IPS-18c (cell line): ENCODE data around the gene NKIRAS2.

ENCODE experiments used
- H3K4me3 ChIP-seq: 2 replicates; pipeline ENCODE4 v1.7.0; 2013; ENCODE audit warnings: low read depth, mild to moderate bottlenecking, low read length, moderate library complexity; ENCODE audit not compliant: insufficient read depth
- H3K9me3 ChIP-seq: one replicate; pipeline ENCODE4 v1.6.1; 2013; ENCODE audit warnings: mild to moderate bottlenecking, low read length, moderate library complexity; ENCODE audit not compliant: control insufficient read depth, insufficient read depth

The NKIRAS2 gene

GRCh38 chr17:42065201-42065600, 45.3 kb downstream of the NKIRAS2 start:
- Histone ChIP-seq H3K9me3 (no peaks in the 10 kb centered on the region), H3K4me3 (no peak overlapping the region)

DNA sequence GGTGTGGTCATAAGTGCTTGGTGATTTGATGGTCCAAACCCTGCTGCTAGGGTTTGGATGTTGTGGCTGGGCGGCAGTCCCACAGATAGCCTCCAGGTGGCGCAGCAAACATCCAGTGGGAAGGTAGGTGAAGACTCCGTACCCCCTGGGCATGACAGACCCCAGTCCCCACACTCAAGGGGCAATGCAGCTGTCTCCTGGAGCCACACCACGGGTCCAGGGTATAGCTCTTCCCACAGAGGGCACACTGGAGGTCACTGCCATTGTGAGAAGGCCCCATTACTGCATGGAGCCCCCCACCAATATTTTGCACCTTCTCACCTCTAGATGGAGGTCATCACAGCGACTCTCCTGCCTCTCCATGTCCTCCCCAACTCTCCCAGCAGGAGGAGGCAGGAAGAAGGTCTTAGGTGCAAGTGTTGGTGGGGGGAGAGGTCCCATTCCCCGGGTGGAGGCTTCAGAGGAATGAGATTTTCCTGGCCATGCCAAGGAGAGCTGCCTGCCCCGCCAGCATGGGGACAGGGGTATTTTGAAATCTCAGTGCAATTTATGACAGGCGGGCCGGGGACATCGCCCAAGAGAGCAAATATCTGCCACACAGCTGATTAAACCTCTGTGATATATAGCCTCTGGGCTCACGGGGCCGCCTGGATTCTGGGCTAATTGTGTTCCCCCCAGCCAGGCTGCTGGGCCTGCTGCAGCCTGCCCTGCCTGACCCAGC, 47.6 kb downstream of the NKIRAS2 start:
- H3K9me3 ChIP-seq = no peaks in the 10 kb centered on the region

GRCh38 chr17:42068979-42069378, 49.1 kb downstream of the NKIRAS2 start:
- no peaks in the 10 kb centered on the region for H3K9me3 ChIP-seq
- H3K4me3 ChIP-seq = no peak overlapping the region

More for the DNA sequence above, 47.6 kb downstream of the NKIRAS2 start:
- H3K4me3 ChIP-seq = no peak overlapping the region

DNA sequence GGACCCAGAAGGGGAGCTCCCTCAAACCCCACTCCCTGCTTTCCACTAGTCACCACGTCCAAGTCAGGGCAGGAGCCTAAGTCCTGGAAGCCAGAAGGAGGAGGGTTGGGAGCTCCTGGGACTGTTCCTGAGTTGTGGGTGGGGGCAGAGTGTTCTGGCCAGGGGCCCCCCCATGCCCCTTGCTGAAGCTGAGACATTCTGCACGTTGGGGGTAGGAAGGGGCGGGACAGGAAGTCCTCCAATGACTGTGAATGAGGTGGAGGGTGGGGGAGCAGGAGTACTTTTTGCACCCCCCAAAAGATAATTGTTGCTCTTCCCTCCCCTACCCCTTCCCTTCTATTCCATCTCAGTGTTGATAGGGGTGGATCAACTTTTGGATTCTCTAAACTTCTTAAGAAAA, 51.9 kb downstream of the NKIRAS2 start:
- H3K4me3 ChIP-seq = peak overlapping the region; percentile 77
- H3K9me3 ChIP-seq = no peaks in the 10 kb centered on the region

- H3K4me3 ChIP-seq = peak overlapping the region; percentile 77
- H3K9me3 ChIP-seq = no peaks in the 10 kb centered on the region
These were observed 52.7 kb downstream of the NKIRAS2 start for GRCh38 chr17:42072323-42073187.
